Activated CD4-positive, alpha-beta T cell treated with anti-CD3 and anti-CD28 coated beads for 1 hour (primary cell): ENCODE measurements around the gene DCP1B.
"Not testable (repeated sequence)": the region's sequence is repeated elsewhere in the genome, so short reads cannot be mapped to it uniquely, and the experiment has no call there.

Experiments
- DNase-seq: peaks from one replicate; pipeline ENCODE4 v3.0.0-alpha.2; 2020

The DCP1B gene

GRCh38 chr12:1974812-1975211 is 29.4 kb downstream of the DCP1B start:
- no peak for DNase-seq

DNA sequence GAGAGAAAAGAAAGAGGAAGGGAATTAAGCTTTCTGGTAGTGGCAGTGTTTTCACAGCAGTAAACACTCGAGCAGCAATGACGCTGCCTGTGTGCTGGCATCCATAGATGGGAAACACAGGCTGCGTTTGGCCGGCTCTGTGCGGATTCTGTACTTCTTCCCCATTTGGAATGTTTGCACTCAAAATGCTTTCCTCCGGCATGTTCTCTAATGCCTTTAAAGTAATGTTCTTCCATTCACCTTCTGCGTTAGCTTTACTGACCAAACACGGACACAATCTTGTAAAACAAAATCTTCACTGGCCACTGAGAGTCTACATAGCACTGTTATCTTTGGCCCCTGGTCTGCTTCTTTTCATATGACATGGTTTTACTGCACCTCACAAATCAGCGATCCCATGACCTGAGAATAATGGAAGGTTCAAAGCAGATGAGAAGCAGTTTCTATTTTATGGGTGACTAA is 31.4 kb downstream of the DCP1B start:
- no peak for DNase-seq

- no peak for DNase-seq
These were observed 32.0 kb downstream of the DCP1B start for GRCh38 chr12:1972260-1972659.

GRCh38 chr12:1970331-1970900 is 33.8 kb downstream of the DCP1B start:
- no peak for DNase-seq

DNA sequence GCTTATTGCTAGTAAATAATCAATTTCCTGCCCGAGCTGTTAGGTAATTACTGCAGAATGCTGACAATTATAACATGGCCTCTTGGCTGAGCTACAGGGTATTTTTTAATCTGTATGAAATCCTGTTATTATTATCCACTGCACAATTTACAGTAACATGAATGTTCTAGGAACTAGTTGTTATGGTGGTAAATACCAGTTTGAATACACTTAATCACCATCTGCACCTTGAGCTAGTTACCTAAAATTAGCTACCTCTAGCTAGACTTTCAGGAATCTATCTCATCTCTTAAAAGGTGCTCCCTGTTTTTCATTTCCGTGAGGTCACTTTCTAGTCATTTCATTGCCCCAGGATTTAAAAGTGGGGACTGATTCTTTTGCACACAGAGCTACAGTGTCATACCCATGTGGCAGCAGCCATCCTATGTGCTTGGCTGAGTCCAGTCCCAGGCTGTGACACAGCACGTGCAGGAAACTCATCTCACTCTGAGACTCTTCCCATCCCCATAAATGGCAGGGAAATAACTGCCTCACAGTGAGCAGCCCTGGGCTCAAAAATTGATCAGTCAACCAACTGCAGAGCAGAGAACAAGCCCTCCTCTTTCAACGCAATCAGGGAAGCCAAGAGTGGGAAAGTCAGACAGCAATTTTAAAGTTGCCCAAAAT is 37.6 kb downstream of the DCP1B start:
- DNase-seq: no peak

GRCh38 chr12:1965916-1966315 is 38.3 kb downstream of the DCP1B start:
- DNase-seq: no peak

- DNase-seq: no peak
These were observed 41.9 kb downstream of the DCP1B start for GRCh38 chr12:1962051-1963020.

GRCh38 chr12:1956716-1957115 is 47.5 kb downstream of the DCP1B start:
- DNase-seq: no peak

- no peak for DNase-seq
These were observed 54.3 kb downstream of the DCP1B start for GRCh38 chr12:1949771-1950470.

DNA sequence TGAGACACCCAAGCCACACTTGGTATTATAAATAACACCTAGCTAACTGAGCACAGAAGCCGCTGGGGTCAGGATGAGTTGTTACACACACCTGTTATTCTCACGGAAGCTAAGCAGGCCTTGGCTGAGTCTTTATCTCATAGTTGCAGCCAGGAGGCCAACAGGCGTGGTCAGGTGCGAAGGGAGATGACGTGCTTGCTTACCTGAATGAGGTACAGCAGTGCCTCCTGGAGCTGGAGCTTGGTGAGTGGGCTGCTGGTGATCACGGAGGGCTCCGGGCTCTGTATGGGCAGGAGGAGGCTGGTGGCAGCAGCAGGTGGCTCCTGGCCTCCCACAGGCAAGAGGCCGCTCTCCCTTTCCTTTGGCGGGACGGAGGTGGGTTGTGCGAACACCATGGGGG is 55.4 kb downstream of the DCP1B start:
- DNase-seq: no peak

DNA sequence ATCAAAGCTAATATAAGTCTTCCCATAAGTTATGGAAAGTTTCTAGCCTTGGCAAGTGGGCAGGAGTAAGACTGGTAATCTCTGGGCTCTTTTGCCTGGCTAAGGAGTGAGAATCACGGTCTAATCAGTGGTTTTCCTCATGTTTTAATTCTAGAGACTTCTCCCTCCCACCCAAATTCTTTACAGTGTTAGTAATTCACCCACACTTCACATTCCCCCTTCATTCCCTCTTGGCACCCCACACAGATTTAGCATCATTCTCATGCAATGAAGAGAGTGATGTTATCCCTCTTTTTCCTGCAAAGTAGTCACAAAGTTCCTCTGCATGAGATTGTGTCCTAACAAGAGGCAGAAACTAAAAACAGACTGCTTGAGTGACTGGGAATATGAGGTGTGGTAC is 57.2 kb downstream of the DCP1B start:
- no peak for DNase-seq

DNA sequence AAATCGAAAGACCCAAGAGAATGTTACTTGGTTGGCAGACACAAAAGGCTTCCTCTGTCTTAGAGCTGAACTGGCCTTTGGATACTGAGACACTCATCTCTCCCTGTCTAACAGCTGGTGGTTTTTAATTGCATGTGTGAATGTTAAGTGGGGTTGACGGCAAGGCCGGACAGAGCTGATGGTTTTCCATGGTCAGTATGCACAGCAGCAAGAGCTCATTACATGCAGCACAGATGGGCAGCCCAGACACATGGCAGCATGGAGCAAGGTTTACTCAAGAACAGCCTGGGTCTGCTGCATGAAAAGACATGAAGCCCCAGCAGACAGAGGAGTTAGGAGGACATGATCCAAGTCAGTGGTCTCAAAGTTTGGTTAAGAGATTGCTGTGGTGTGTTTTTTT is 58.0 kb downstream of the DCP1B start:
- DNase-seq: no peak

DNA sequence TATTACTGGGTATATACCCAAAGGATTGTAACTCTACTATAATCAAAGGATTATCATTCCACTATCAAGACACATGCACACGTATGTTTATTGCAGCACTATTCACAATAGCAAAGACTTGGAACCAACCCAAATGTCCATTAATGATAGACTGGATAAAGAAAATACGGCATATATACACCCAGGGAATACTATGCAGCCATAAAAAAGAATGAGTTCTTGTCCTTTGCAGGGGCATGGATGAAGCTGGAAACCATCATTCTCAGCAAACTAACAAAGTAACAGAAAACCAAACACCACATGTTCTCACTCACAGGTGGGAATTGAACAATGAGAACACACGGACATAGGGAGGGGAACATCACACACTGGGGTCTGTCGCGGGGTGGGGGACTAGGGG is 58.8 kb downstream of the DCP1B start:
- not testable (repeated sequence) for DNase-seq

DNA sequence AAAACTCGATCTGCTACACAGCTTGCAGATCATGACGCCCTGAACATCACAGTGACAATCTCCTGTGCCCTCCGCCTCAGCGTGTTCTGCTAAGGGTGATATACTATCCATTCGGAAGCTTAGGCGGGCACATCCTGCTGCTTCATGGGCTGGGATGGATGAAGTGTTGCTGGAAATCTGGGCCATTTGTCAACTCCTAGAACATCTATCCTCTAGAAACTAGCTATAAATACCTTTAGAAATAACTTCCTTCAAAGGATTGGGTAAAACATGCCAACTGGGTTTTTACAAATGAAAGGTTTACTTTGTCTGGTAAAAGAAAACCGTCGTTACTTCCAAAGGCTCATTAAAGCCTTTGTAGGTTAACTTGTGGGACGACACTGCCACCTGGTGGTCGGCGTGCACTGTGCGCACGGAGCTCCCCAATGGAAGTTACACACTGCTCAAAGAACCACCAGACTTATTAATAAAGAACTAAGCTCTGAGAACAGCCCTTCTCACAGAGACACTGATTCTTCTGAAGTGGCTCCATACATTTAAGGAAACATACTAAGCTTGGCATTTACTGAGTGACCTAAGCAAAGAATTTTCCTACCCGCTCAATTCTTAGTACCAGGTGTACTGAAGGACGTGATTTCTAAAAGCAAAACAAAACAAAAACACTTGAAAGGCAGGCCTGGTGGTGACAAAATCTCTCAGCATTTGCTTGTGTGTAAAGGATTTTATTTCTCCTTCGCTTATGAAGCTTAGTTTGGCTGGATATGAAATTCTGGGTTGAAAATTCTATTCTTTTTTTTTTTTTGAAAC is 64.3 kb downstream of the DCP1B start:
- peak; percentile 85 for DNase-seq

GRCh38 chr12:1939331-1939730 is 64.9 kb downstream of the DCP1B start:
- DNase-seq: no peak

DNA sequence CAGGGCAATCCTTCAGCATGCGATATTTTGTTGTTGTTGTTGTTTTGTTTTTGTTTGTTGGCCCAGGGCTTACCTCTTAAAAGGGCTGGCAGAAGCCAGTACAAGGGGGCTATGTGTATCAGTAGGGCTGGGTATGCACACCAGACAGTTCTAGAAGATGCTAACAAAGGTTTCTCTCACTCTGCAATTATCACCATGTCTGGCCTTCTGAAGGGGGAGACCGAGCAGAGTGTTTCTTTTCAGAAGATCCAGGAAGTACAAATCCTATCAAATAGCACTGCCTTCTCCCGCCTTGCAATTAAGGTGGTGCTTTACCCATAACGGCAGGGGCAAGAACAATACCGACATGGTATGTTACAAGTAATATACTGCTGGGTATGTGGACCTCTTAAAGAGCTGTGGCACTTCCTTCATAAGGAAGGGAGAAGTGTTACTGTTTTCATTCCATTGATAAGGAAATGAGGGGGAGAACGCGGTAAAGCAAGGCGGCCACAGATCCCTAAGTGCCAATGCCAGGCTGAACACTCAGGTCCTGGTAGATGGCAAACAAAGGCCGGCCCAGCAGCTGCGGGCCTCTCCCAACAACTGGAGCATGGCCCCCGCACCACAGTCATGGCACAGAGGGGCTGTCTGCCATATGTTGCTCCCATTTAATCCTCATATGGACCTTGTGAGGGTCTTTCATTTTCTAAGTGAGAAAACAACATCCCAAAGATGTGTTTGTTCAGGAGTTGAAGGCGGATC is 66.6 kb downstream of the DCP1B start:
- no peak for DNase-seq

GRCh38 chr12:1936406-1937320 is 67.6 kb downstream of the DCP1B start:
- DNase-seq: no peak

- no peak for DNase-seq
These were observed 68.4 kb downstream of the DCP1B start for GRCh38 chr12:1935700-1936378.

DNA sequence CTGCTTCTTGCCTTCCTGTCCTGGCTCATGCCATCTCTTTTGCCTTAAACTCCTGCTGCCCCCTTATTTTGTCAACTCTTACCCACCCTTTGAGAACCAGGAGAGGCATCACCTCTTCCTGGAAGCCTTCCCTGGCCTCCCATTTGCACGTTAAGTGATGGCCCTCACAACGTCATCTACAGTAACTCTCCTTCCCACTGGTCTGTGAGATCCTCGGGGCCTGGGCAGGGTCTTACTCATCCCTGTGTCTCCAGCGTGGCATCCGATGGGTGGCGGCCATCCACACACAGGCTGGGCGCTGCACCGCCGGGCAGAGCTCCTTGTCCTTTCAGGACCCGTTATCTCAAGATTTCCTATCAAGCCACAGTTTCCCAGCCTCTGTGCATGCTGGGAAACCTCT is 69.0 kb downstream of the DCP1B start:
- no peak for DNase-seq

DNA sequence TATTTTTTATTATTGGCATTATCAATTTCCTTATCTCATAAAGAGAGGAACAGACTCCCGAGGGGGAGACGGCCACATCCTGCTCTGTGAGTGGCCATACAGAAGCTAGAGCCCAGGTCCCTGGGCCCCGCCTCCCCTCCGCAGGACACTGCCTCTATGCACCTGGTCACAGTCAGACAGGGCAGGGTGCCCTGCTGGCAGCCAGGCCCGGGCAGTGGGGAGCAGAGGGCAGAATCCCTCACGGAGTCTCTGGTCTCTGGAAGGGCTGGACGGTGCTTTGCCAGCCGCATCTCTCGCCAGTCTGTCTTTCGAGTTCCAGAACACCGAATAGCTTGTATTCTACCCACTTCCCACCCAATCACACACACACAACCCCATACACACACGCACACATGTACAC is 69.4 kb downstream of the DCP1B start:
- no peak for DNase-seq
